Renal pelvis (tissue), 4 donors: ENCODE results near the gene ORM1. TPM values are rescaled to one million over a fixed set of nuclear protein-coding genes. Genes with fewer than 3 reads are reported as not detected.

ENCODE experiments used
- DNase-seq: peaks from one replicate; pipeline ENCODE4 v3.0.0-alpha.2; 2013
- polyA plus RNA-seq, 3 donors: library from polyadenylated mRNA; unstranded; fragments of 120-200 nt; gene quantifications; one replicate each; pipeline ENCODE4 v1.2.1, GENCODE V29; 2013; ENCODE audit not compliant: insufficient read length in 3 of 3

The ORM1 gene
- polyA plus RNA-seq, 3 donors, result 0.53 TPM; not detected in 2

DNA sequence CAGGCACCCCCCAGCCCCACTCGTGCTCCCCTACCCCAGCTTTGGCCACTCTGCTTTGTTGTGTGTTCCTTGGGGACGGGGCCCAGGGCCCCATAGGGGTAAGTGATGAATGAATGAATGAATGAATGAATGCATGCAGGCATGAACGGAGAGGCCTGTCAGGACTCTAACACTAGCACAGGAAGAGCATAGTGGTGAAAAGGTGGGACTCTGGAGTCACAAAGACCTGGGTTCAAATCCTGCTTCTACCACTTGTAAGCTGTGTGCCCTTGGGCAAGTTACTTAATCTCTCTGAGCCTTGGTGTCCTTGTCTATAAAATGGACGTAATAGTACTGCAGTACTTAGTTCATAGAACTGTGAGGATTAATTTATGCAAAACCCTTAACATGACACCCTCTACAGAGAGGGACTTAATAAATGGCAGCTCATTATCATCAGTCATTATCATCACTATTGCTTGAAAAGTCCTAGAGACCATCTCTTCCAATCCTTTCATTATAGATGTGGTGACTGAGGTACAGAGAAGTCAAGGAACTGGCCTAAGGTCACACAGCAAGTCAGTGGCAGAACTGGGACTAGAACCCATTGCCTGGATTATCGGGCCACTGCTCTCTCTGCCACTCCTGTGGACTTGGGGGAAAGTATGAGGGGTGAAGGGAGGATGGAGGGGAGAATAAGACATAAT lies 20.0 kb downstream of the ORM1 start:
- DNase-seq, result no peak

DNA sequence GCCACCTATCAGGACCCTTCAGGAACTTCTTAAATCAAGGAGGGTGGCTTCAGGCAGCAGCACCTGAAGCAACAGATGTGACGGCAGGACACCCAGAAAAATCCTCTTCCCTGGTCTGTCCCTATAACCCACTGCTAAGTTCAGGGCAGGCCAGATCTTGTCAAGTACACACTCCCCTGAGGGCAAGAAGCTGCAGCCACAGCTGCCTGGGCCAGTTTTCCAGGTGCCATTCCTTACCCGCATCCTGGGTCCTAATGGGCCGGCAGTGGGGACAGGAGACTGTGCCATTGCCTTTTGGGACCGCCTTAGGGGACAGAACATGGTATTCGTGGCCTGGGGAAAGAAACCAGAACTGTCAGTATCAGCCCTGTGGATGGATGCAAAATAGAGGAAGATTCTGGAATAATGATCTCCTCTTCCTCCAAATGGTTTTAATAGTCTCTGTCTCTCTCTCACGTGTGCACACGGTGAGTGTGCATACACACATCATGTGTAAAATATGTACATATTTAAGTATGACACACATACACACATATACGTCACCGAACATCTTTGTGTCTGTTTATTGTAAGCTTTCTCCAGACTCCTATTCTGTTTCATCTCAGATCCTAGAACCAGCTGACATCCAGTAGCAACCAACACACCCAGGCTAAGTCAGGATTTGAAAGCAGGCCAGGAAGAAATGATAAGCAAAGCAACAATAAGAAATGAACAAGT lies 20.7 kb downstream of the ORM1 start:
- no peak for DNase-seq

DNA sequence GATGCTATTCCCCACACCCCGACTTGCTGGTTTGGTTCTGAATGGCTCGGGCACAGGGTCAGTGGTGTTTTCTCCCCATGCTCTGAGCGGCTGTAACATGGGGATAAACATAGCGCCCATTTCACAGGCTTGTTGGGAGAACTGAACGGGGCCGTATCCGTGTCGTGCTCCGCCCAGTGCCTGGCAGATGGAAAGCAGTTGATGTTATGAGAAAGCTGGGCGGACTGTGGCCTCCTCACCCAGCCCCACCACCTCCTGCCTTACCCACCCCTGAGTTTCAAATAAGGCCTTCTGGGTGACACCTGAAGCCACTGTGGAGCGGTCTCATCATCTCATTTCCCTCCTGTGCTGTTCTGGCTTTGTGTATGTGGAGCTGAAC lies 21.3 kb downstream of the ORM1 start:
- DNase-seq, result no peak

DNA sequence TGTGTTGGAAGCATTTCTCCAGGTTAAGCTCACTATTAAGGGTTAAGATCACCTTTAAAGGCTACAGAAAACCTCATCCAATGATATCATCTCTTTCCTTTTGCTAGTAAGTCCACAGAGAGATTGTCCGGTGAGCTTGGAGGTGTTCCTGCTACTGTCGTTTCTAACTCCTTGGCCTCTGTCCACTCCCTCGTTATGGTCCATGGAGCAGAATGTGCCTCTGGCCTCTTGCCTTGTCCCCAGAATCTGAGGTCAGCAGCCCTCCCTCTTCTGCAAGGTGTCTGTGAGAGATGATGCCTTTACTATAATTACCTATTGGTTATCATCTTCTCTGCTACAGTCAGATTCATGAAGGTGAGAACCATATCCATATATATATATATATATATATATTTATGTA lies 21.8 kb downstream of the ORM1 start:
- no peak for DNase-seq

DNA sequence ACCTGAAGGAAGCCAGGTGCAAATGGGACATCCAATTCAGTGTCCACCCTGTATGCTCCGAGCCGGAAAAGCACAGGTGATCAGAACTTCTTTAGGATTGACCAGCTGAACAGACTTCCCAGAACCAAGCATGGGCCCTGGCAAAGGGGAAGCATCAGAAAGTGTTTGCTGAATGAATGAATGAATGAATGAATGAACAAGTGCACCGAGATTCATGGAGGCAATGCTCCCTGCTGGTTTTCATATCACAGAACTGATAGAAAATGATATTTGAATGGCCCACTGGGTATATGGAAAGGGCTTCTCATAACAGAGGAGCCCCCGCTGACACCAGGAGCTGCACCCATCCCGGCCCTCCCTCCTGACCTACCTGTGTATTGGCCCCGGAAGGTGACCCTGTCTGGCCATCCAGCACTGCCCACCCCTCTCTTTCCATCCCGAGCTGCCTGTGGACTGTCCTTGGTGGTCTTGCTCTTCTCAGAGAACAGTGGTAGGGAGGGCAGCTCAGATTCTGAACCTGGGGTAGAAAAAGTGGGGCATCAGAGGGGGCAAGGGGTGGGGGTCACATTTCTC lies 22.7 kb downstream of the ORM1 start:
- no peak for DNase-seq

DNA sequence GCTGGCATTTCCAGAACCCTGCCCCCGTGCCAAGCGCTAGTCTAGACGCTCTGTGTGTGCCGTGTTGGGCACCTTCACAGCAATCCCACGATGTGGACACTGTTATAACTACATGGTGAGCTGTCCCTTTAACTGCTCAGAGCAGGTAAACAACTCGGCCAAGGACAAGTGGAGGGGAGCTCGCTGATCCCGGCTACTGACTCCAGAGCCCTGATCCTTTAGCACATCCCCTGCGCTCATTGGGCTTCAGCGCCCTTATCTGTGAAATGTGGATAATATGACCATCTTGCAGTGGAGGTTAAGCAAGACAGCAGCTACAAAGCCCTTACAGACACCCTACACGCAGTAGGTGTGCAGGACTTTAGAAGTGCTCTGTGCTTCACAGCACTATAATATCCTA lies 23.2 kb downstream of the ORM1 start:
- no peak for DNase-seq

DNA sequence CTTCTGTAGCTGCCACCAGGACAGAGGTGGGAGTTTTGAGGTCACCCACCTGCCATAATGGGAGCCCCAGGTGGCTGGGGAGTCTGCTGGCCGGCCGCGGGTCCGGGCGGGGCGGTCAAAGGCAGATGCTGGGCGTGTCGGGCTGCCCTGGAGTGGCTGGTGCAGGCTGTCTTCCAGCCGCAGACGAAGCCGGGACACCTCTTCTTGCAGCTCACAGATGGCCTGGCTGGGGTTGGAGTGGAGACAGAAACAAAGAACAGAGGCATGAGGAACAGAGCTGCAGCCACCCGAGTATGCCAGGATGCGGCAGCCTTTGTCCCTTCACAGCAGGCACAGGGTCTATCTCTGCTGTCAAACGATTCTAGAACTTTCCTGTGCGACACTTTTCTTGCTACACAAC lies 24.8 kb downstream of the ORM1 start:
- DNase-seq, result no peak

DNA sequence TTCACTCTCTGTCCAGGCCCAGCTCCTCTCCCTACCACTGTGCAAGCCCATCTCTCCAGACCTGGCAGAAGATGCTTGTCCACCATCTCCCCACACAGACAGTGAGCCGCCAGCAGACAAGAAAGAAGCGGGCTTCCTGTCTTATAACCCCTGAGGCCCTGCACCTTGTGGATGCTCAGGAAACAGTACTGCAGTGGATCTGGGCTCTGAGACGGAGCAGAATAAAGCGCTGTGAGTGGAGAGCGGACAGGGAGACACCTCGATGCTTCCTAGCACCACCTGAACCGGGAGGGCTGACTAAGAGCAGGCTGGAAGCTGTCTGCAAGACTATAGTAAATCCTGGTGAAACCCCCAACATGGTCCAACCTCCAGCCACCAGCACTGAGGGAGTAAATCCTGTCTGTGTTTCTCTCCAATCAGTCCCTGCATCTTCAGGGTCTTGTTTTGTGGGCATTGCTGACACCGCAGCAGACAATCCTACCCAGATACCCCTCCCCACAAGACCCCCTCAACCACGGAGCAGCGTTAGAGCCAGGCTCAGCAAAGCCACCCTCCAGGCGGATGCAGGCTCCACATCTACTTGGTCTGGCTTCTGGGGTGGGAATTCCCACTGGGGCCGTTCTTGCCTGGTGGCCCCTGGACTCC lies 25.5 kb downstream of the ORM1 start:
- DNase-seq, result no peak

DNA sequence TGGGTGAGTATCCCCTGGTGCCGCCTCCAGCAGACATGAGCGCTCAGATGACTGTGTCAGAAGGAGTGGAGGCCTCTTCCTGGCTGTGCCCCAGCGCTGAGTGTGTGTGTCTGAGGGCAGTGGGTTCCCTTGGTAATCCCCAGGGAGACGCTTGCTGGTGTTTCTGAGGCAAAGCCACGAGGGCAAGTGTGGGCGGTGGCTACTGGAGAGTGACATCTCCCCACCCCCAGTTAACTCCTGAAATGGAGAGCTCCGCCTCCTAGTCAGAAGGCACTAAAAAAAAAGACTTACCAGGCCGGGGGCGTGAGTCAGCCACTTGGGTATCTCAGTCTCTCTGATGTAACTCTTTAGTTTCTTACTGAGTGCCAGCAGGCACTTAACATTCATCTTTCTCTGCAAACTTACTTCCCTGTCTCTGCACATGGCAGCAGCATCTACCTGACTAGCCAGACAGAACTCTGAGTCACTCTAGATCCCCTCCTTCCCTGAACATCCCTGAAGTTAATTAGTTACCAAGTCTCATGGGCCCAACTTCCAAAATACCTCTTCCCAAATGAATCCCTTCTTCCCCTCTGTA lies 26.1 kb downstream of the ORM1 start:
- DNase-seq, result peak; percentile 75

DNA sequence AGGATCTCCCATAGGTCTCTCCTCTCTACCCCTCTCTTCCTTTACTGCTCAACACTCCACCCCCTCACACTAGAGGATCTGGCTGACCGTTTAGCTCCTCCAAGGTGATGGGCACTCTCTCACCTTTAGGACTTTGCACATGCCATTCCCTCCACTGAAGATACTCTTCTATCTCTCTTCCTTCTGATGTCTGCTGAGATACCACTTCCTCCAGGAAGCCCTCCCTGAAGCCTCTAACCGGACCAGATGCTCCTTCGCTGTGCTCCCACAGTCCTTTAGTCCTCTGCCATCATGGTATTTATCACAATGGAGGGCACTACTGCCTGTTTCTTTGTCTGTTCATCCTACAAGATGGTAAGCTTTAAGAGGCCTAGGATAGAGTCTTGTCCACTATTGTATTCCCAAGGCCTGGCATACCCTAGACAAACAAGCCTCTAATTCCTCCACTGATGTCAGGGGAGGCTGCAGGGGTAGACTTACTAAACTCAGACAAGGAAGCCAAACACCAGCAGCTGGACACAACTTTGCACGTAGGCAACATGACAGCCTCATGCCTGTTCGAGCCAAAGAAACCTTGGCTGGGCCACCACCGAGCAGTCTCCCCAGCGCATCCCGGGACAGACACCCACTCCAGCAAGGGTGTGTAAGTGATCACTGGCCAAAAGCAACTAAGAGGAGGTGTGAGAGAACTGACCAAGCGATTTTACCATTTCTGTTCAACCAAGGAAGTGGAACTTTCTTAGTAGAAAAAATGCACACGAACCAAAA lies 27.0 kb downstream of the ORM1 start:
- DNase-seq, result no peak

DNA sequence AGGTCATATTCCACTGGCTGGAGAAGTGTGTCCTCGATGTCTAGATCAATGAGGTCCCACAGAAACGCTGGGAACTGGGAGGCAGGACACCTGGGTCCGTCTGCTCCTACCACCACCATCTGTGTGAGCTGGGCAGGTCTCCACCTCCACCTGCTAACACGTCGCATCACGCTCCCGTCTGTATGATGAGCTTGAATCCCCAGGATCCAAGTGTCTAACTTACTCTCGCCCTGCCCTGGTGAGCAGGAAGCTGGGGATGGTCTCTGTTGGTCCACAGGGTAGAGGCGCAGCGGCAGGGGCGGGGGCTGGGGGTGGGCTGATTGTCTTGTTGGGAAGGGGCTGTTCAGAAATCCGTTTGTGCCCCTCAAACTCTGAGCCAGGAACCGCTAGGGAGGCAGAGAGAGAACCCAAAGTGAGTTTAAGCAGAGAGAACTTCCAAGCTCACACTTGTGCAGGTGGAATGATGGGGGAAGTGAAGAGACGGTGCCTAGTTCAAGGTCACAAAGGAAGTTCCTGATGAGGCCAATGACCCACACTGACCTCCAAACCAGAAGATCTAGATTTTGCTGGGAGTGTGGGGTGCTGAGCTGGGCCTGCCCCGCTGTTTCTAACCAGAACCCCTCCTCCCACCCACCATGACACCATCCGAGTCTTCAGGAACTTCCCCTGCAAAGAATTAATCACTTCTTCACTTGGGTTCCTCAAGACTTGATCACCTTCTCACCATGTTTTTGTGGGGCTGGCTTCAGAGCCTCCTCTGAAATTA lies 27.9 kb downstream of the ORM1 start:
- no peak for DNase-seq

DNA sequence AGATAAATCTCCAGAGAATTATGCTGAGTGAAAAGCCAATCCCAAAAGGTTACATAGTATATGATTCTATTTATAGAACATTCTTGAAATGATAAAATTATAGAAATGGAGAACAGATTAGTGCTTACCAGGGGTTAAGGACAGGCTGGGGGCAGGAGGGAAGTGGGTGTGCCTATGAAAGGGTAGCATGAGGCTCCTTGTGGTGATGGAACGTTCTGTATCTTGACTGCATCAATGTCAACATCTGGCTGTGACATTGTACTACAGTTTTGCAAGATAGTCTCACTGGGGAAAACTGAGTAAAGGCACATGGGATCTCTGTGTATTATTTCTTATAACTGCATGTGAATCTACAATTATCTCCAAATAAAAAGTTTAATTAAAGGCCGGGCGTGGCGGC lies 29.0 kb downstream of the ORM1 start:
- DNase-seq, result no peak

DNA sequence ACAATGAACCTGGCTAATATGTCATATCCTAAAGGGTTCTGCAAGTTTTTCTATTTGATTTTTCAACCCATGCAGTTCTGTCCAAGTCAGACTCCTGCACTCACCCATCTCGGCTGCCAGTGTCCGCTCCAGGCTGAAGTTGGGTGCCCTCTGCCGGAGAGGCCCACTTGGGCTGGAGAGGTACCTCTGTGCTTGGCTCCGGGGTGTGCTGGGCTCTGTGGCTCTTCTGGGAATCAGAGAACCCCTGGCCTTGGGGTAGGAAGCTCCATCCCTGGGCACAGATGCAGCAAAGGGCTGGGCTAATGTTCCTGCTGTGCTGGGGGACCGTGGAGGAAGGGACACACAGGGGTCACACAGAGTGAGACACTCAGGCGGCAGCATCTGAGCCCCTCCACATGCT lies 32.9 kb downstream of the ORM1 start:
- DNase-seq, result no peak

DNA sequence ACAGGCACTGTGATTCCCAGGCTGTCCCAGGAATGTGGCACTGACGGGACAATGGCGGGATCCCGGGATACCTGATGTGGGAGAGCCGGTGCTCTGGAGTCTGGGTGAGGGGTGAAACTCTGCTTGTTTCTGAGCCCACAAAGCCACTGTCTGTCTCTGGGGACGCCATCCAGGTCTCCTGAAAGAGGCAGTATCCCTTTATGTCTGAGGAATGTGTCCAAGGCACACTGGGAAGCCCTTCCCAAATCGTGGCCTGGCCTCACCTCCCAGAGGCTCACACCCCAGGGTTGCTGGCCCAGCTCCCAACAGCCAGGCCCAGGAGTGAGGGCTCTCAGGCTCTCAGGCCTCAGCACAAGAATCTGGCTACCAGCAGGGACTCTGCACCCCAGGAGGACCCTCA lies 33.9 kb downstream of the ORM1 start:
- DNase-seq, result no peak

DNA sequence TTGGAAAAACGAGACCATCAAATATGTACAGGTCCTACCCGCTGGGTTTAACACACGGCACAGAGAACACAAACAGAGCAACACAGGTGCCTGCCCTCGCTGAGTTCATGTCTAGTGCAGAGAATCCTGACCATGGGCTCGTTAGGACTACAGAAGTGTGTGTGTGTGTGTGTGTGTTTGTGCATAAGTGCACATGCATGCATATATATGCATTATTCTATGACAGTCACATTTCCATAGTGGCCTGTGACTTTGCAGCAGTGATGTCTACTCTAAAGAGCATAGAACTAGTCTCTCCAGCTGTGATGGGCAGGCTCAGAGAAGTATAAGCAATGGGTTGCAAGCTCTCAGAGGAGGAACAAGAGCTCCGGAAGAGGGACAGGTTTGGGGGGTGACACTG lies 34.5 kb downstream of the ORM1 start:
- DNase-seq, result no peak

DNA sequence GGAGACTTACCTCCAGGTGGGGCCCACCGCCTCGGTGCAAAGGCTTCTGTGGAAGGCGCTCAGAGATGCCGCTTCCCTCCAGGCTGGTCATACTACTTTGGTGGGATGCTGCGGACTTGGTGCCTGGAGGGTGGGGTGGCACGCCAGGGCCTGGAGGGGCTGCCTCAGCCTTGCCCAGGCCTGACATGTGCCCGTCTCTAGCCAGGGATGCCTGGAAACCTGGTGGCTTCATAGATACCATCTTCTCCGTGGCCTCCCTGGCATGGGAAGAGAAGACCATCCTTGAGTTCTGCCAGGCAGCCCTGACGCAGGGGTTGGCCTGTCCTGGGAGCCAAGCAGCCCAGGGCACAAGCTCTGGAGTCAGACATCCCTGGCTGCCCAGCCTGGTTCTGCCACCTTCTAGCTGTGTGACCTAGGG lies 35.0 kb downstream of the ORM1 start:
- no peak for DNase-seq

DNA sequence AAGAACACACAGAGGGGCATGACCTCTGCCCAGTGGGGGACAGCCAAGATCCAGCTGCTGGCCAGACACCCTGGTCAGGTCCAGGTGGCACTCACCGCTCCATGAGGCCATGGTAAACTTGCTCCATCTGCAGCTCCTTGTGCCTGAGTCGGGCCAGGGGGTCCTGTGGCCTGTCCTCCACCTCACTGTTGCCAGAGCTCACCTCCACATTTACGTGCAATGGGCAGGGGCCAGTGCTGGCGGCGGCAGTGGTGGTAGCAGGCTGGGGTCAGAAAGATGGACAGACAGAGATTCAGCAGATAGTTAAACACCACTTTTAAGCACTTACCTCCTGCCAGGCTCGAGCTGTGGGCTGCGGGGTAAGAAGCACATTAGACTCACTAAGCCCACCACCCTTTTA lies 36.9 kb downstream of the ORM1 start:
- no peak for DNase-seq

DNA sequence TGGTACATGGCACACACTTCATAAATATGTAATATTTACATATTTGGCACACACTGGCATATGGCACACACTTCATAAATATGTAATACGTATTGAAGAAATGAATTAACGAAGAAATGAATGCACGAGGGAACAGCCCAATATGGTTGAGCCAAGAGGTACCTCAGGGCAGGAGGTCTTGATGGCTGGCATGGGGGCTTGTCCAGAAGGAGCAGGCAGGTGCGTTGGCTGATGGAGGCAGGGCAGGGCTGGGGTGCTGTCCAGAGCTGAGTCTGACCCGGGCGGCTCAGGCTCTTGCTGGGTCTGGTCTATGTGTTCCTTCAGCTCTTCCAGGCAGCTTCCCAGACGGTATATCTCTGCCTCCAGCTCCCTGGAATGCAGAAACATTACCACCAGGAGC lies 38.6 kb downstream of the ORM1 start:
- DNase-seq, result no peak

DNA sequence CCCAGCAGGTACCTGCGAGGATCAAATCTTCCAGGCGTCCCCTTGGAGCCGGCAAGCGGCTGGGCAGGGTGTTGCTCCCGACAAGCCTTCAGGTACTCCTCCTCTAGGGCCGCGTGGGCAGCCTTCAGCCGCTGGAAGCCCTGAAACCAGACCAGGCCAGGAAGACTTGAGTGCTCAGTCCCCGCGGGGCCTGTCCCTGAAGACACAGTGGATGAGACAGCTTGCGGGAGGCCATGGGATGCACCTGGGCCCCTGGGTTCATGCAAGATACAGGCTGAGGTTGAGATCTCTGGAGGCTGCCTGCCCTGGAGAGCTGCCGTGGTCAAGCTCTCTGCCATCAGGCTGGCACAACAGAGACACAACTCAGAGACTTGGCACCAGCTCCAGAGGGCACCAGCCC lies 39.5 kb downstream of the ORM1 start:
- no peak for DNase-seq

DNA sequence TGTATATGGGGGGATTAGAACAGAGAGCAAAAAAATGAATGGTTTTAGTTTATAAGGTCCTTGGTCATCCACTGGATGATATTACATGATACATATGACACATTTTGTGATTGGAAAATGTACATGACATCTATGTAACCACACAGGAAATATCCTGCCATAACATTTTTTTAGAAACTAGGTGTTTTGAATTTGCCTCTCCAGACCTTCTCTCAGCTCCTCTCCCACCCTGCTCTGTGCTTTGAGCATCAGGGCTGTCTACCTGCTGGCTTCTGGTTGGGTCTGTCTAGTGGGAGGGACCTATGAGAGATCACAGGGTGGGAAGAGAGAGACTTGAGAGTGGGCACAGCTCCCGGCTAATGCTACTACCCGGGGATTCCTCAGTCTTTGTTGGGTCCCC lies 40.5 kb downstream of the ORM1 start:
- no peak for DNase-seq
